Neural cell (in vitro differentiated cells): Measurements from ENCODE around the gene MMGT1. TPM values are rescaled to one million over a fixed set of nuclear protein-coding genes. Genes with fewer than 3 reads are reported as not detected.

Source experiments
- polyA plus RNA-seq: library from polyadenylated mRNA; depleted of rRNA; stranded (reverse); fragments of >200 nt; gene quantifications from 2 replicates; pipeline ENCODE4 v1.2.3, GENCODE V29; 2014

Gene MMGT1
- polyA plus RNA-seq, 1 donor from 2014 or later, result 17.5 TPM

Other genes starting within 250 kb of the MMGT1 start
- gene CT45A3, start 205.8 kb downstream of the MMGT1 start, polyA plus RNA-seq, result not detected in 2 replicates
- not detected in 2 replicates for gene CT45A5, start 188.5 kb downstream of the MMGT1 start, polyA plus RNA-seq
- gene CT45A6, start 171.2 kb downstream of the MMGT1 start, polyA plus RNA-seq, result not detected in 2 replicates
- gene CT45A2, start 154.0 kb downstream of the MMGT1 start, polyA plus RNA-seq, result not detected in 2 replicates
- not detected in 2 replicates for gene CT45A7, start 136.7 kb downstream of the MMGT1 start, polyA plus RNA-seq
- not detected in 2 replicates for gene CT45A8, start 119.5 kb downstream of the MMGT1 start, polyA plus RNA-seq
- not detected in 2 replicates for gene CT45A9, start 102.2 kb downstream of the MMGT1 start, polyA plus RNA-seq
- not detected in 2 replicates for gene CT45A10, start 80.5 kb downstream of the MMGT1 start, polyA plus RNA-seq
- gene SAGE1, start 80.3 kb downstream of the MMGT1 start, polyA plus RNA-seq, result not detected in 2 replicates
- 98.5 and 103 TPM in 2 replicates for gene SLC9A6, start 11.4 kb upstream of the MMGT1 start, polyA plus RNA-seq
- gene FHL1, start 173.5 kb upstream of the MMGT1 start, polyA plus RNA-seq, result 235 and 268 TPM in 2 replicates